Hepatocyte (in vitro differentiated cells): ENCODE measurements around the gene TAF6L. TPM values are rescaled to one million over a fixed set of nuclear protein-coding genes. Genes with fewer than 3 reads are reported as not detected.

Source experiments
- DNase-seq: peaks from one replicate; pipeline ENCODE4 v3.0.0-alpha.2; 2016; ENCODE audit warnings: low spot score
- H2AFZ ChIP-seq: fragments of 200-600 bp; sonication (generic); 2 replicates; pipeline ENCODE4 v1.6.0; 2016; ENCODE audit warnings: antibody characterized with exemption, mild to moderate bottlenecking
- H3K27ac ChIP-seq: fragments of 200-600 bp; sonication (generic); 2 replicates; pipeline ENCODE4 v1.5.1; 2016; ENCODE audit warnings: mild to moderate bottlenecking
- H3K27me3 ChIP-seq: fragments of 200-600 bp; sonication (generic); 2 replicates; pipeline ENCODE4 v1.6.1; 2016
- H3K36me3 ChIP-seq: fragments of 200-600 bp; sonication (generic); replicated peaks from 2 replicates; pipeline ENCODE4 v1.5.1; 2016; ENCODE audit warnings: low read depth; ENCODE audit not compliant: insufficient read depth
- H3K4me1 ChIP-seq: fragments of 200-600 bp; sonication (generic); 2 replicates; pipeline ENCODE4 v1.5.1; 2016; ENCODE audit warnings: mild to moderate bottlenecking, moderate library complexity; ENCODE audit not compliant: insufficient read depth
- H3K4me2 ChIP-seq: fragments of 200-600 bp; sonication (generic); 2 replicates; pipeline ENCODE4 v1.6.0; 2016
- H3K4me3 ChIP-seq: fragments of 200-600 bp; sonication (generic); 2 replicates; pipeline ENCODE4 v1.5.1; 2016; ENCODE audit warnings: mild to moderate bottlenecking
- H3K79me2 ChIP-seq: fragments of 200-600 bp; sonication (generic); 2 replicates; pipeline ENCODE4 v1.6.0; 2017; ENCODE audit warnings: mild to moderate bottlenecking
- H3K9me2 ChIP-seq: fragments of 200-600 bp; sonication (generic); replicated peaks from 2 replicates; pipeline ENCODE4 v1.6.0; 2017; ENCODE audit warnings: mild to moderate bottlenecking; ENCODE audit not compliant: insufficient read depth
- H3K9me3 ChIP-seq: fragments of 200-600 bp; sonication (generic); 2 replicates; pipeline ENCODE4 v1.5.1; 2016; ENCODE audit warnings: low read depth, mild to moderate bottlenecking
- H4K20me1 ChIP-seq: fragments of 200-600 bp; sonication (generic); 2 replicates; pipeline ENCODE4 v1.6.0; 2016; ENCODE audit warnings: mild to moderate bottlenecking; ENCODE audit not compliant: insufficient read depth, poor library complexity, severe bottlenecking
- EZH2 ChIP-seq: fragments of 200-600 bp; sonication (generic); IDR thresholded peaks from 2 replicates; pipeline ENCODE4 v1.6.1; 2016; ENCODE audit warnings: antibody characterized with exemption, mild to moderate bottlenecking, borderline replicate concordance
- EZH2phosphoT487 ChIP-seq: fragments of 200-600 bp; sonication (generic); IDR thresholded peaks from one replicate; pipeline ENCODE4 v1.6.1; 2018; ENCODE audit warnings: antibody characterized with exemption, mild to moderate bottlenecking, low read depth, moderate library complexity; ENCODE audit not compliant: unreplicated experiment, severe bottlenecking
- WGBS: methylation state at CpG from one replicate; pipeline ENCODE4 v1.1.6; 2016; ENCODE audit warnings: low lambda C conversion rate; ENCODE audit errors: missing lambda C conversion rate; 5-methylcytosine and 5-hydroxymethylcytosine counted together
- polyA plus RNA-seq: library from polyadenylated mRNA; unstranded; fragments of >200 nt; fragmentation: Nextera tagmentation; extraction: Ambion mirVana; gene quantifications from 2 replicates; pipeline ENCODE4 v1.2.1, GENCODE V29; 2016
- total RNA-seq: library from RNA; depleted of rRNA; stranded (reverse); fragments of >200 nt; gene quantifications from 2 replicates; pipeline ENCODE4 v1.2.3, GENCODE V29; 2014
- TF ChIP-seq, protein P1 (sequence below): fragments of 200-600 bp; sonication (generic); IDR thresholded peaks from 2 replicates; pipeline ENCODE4 v1.5.1; 2016; ENCODE audit warnings: antibody characterized with exemption, mild to moderate bottlenecking; ENCODE audit not compliant: poor library complexity

The TAF6L gene
- total and polyA plus RNA-seq, 2 experiments from 2014 or later, result 20.5 to 36.0 TPM

DNA sequence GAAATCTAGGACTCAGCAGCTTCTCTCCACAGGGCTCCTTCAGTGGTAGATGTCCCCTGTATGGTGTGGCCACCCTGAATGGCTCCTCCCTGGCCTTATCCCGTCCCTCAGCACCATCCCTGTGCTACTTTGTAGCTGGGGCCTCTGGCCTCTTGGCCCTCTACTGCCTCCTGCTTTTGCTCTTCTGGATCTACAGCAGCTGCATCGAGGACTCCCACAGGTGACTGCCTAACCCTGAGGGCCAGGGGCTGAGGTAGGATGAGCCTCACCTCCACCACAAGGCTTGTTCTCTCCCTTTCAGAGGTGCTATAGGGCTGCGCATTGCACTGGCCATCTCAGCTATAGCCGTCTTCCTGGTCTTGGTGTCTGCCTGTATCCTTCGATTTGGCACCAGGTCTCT is 17.8 kb downstream of the TAF6L start:
- no peaks in the 10 kb centered on the region for H3K9me2 ChIP-seq
- H3K27me3 ChIP-seq, result no peaks in the 10 kb centered on the region
- DNase-seq, result no peak
- no peak overlapping the region for H3K4me3 ChIP-seq
- peaks cover 58% of the 10 kb centered on the region for H3K79me2 ChIP-seq
- no peaks in the 10 kb centered on the region for H3K36me3 ChIP-seq
- peaks cover 40% of the 10 kb centered on the region for H3K4me1 ChIP-seq
- H4K20me1 ChIP-seq, result no peaks in the 10 kb centered on the region
- H2AFZ ChIP-seq, result no peak overlapping the region
- 86% methylated on average over 5 of the region's 5 CpGs for WGBS
- no peak overlapping the region for H3K27ac ChIP-seq
- H3K9me3 ChIP-seq, result no peaks in the 10 kb centered on the region
- TF ChIP-seq EZH2phosphoT487 (no peak), EZH2 (no peak)
- TF ChIP-seq, protein P1, sequence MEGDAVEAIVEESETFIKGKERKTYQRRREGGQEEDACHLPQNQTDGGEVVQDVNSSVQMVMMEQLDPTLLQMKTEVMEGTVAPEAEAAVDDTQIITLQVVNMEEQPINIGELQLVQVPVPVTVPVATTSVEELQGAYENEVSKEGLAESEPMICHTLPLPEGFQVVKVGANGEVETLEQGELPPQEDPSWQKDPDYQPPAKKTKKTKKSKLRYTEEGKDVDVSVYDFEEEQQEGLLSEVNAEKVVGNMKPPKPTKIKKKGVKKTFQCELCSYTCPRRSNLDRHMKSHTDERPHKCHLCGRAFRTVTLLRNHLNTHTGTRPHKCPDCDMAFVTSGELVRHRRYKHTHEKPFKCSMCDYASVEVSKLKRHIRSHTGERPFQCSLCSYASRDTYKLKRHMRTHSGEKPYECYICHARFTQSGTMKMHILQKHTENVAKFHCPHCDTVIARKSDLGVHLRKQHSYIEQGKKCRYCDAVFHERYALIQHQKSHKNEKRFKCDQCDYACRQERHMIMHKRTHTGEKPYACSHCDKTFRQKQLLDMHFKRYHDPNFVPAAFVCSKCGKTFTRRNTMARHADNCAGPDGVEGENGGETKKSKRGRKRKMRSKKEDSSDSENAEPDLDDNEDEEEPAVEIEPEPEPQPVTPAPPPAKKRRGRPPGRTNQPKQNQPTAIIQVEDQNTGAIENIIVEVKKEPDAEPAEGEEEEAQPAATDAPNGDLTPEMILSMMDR, result no peak
- peak overlapping the region; percentile 91 for H3K4me2 ChIP-seq

DNA sequence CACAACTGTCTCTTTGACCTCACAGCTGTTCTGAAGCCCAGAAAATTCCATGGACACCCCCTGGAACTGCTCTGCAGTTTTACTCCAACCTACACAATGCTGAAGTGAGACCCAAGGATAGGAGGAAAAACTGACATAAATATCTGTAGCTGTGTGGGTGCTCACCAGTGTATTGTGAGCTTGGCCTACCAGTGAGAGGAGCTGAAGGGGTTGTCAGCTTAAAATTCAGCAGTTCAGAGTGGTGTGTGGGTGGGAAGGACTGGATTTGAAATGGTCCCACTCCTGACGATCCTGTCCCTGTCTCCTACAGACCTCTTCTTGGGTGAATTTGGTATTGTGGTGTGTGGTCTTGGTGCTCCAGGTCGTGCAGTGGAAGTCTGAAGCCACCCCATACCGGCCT is 18.4 kb downstream of the TAF6L start:
- 100% methylated on average over 2 of the region's 3 CpGs for WGBS
- Histone ChIP-seq H3K9me3 (no peaks in the 10 kb centered on the region), H3K4me1 (peaks cover 40% of the 10 kb centered on the region), H4K20me1 (no peaks in the 10 kb centered on the region), H3K27ac (no peak overlapping the region), H2AFZ (no peak overlapping the region), H3K9me2 (no peaks in the 10 kb centered on the region), H3K27me3 (no peaks in the 10 kb centered on the region), H3K36me3 (no peaks in the 10 kb centered on the region), H3K4me2 (no peak overlapping the region), H3K79me2 (peaks cover 55% of the 10 kb centered on the region), H3K4me3 (no peak overlapping the region)
- DNase-seq, result no peak
- no peak for TF ChIP-seq EZH2

DNA sequence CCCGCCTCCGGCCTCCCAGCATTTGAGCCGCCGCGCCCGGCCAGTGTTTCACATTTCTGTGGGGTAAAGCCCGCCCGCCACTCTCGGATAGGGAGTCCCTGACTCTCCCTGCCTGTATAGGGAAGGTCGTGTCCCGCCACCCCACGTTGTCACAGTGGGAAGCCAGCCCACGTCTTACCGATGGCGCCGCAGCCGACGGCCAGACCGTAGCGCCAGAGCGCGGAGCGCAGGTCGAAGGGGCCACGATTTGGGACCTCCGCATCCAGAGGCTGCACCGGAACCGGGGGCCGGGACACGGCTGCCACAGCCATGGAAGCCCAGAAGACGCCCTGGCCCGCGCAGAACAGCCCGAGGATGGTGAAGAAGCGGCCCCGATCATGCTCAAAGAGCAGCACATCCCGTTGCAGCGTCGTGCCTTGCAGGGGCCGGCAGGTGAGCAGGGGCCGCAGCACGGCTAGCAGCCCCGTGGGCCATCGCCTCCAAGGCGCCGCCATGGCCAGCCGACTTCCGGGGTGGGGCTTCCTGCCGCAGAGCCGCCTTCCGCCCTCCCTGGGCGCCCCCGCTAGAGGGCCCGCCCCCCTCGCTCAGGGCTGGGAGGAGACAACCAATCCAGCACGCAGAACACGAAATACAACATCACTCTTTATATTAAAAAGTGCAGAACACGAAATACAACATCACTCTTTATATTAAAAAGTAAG is 20.5 kb downstream of the TAF6L start, which contains the start of gene TMEM223:
TSS of gene TMEM223 (minus strand) at position 506 of the 701 bp plus-strand sequence. CDS start at position 494, 12 bp downstream.
- under 1% methylated on average over 45 of the region's 58 CpGs for WGBS
- Histone ChIP-seq H3K4me1 (peaks cover 32% of the 10 kb centered on the region), H2AFZ (peak within 1 kb of the TSS; percentile 21), H3K9me3 (no peaks in the 10 kb centered on the region), H3K4me2 (peak within 1 kb of the TSS; percentile 92), H3K79me2 (peaks cover 43% of the 10 kb centered on the region), H3K36me3 (no peaks in the 10 kb centered on the region), H4K20me1 (no peaks in the 10 kb centered on the region), H3K27me3 (no peaks in the 10 kb centered on the region), H3K4me3 (peak within 1 kb of the TSS; percentile 87), H3K27ac (peak within 1 kb of the TSS; percentile 73), H3K9me2 (no peaks in the 10 kb centered on the region)
- DNase-seq, result peak; percentile 95
- TF ChIP-seq EZH2phosphoT487 (no peak), EZH2 (no peak)
- TF ChIP-seq, protein P1, result no peak

DNA sequence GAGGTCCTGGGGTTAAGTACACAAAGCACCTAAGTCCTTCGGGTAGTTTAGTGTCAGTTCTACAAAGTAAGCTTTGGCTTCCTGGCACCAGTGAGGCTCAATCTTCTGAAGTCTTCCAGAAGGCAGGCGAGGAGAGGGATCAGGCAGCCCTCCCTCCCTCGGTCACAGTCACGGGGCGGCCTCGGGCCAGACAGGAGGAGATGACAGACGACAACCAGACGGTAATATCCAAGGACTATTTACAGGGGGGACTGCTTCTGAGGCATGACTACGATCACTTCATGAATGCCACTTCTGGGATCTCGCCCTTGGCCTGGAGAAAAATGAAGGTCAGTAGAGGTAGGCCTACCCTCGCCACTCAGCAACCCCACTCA is 21.0 kb downstream of the TAF6L start:
- H2AFZ ChIP-seq, result peak overlapping the region; percentile 10
- no peaks in the 10 kb centered on the region for H4K20me1 ChIP-seq
- H3K36me3 ChIP-seq, result no peaks in the 10 kb centered on the region
- WGBS, result 23% methylated on average over 11 of the region's 11 CpGs
- H3K9me3 ChIP-seq, result no peaks in the 10 kb centered on the region
- H3K27ac ChIP-seq, result peak overlapping the region; percentile 73
- DNase-seq, result peak; percentile 59
- H3K79me2 ChIP-seq, result peaks cover 43% of the 10 kb centered on the region
- H3K4me1 ChIP-seq, result peaks cover 32% of the 10 kb centered on the region
- H3K9me2 ChIP-seq, result no peaks in the 10 kb centered on the region
- no peak overlapping the region for H3K4me3 ChIP-seq
- peak overlapping the region; percentile 92 for H3K4me2 ChIP-seq
- TF ChIP-seq EZH2 (no peak), EZH2phosphoT487 (no peak)
- TF ChIP-seq, protein P1, result no peak
- H3K27me3 ChIP-seq, result no peaks in the 10 kb centered on the region
